ENCODE results near the gene KDM6B.

Gene KDM6B

GRCh38 chr17:7880076-7880868 lies 46.3 kb downstream of the KDM6B start:
- no peak for DNase-seq (ENCODE audit: low read depth)

GRCh38 chr17:7881276-7882054 lies 47.4 kb downstream of the KDM6B start:
- DNase-seq (ENCODE audit: low read depth) = no peak

- no peak for DNase-seq (ENCODE audit: low read depth)
Measured at GRCh38 chr17:7882068-7882467, 48.1 kb downstream of the KDM6B start.

- DNase-seq (ENCODE audit: low read depth) = no peak
Measured at GRCh38 chr17:7882629-7883028, 48.6 kb downstream of the KDM6B start.
